Dermis blood vessel endothelial cell (primary cell): Measurements from ENCODE around the gene ST8SIA4. TPM values are rescaled to one million over a fixed set of nuclear protein-coding genes. Genes with fewer than 3 reads are reported as not detected.
A peak's percentile ranks its signal among the peaks of the same experiment; 100 is the strongest.

Source experiments
- DNase-seq: peaks from one replicate; pipeline ENCODE4 v3.0.0; 2010
- total RNA-seq: library from RNA; depleted of rRNA; stranded (reverse); fragments of >200 nt; gene quantifications from 2 replicates; pipeline ENCODE4 v1.2.3, GENCODE V29; 2014

The ST8SIA4 gene, protein sequence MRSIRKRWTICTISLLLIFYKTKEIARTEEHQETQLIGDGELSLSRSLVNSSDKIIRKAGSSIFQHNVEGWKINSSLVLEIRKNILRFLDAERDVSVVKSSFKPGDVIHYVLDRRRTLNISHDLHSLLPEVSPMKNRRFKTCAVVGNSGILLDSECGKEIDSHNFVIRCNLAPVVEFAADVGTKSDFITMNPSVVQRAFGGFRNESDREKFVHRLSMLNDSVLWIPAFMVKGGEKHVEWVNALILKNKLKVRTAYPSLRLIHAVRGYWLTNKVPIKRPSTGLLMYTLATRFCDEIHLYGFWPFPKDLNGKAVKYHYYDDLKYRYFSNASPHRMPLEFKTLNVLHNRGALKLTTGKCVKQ
- total RNA-seq = 3.1 and 4.3 TPM in 2 replicates

DNA sequence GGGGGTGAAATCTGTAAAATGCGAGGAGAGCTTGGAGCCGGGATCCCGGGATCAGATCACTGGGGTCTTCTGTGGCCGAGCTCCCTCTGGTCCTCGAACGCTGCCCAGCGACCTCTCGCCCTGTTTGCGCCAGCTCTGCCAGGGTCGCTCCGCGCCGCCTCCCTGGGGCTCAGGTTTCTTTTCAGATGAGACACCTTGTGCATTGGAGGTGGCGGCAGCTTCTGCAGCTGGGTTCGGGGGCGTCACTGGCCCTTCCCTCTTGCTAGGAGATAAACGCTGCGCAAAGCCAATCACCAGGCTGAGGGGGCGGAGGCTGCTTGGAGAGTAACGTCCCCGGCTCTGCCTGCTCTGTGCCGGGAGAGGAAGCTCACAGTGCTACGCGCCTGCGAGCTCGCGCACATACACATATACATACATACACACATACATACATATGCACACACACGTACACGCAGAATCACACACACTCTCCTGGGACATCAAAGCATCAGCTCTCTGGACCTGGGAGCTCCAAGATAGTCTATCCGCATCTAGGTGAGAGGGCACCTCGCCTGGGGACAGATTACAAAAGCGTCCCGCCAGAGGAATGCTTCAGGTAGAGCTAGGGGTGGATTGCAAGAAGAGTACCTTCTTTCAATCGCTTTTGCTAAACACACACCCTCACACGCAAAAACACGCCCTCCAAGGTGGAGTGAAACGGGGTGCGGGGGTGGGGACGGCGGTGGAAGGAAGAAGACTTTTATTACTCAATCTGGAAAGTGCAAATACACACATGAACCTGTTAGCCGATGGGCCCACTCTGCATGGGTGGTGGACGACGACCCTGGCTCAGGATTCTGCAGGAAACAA is at the start of gene ST8SIA4:
Gene ST8SIA4 (minus strand): TSS at position 244 of the 849 bp plus-strand sequence. CDS start 327 bp downstream, outside the sequence.
- DNase-seq = peak; percentile 84

DNA sequence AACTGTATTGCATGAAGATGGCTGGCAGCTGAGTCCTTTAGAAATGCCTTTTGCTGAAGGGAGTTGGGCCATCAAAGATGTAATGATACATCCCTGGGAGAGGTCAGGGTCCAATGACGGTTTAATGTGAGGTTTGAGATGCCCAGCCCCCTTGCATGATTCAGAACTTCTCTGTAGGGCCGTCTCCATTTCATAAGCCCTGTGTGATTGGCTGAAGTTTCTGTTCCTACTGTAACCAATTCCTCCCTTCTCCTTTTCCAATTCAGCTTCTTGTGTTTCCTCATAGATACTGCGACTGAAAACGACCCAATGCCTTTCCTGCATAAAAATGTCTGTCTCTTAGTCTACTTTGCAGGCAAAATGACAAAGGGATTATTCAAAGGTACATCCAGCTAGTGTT is 47.9 kb upstream of the ST8SIA4 start:
- no peak for DNase-seq

DNA sequence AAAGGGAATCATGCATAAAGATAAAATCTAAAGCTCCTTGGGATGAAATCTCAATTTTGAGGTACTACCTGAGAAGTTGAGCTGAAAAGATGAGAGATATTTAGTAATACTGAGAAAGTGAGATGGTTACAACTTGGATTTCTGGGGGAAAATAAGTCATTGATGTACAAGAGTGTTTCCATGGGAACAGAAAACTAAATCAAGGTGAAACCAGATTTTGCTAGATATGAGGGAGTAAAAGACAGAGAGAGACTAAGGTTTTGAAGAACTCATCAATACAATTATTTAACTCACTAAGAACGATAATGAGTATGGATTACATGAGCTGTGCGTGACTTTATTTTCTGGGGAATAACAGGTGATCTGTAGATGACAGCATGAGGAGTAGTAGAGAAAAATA is 10.2 kb upstream of the ST8SIA4 start:
- DNase-seq = no peak

DNA sequence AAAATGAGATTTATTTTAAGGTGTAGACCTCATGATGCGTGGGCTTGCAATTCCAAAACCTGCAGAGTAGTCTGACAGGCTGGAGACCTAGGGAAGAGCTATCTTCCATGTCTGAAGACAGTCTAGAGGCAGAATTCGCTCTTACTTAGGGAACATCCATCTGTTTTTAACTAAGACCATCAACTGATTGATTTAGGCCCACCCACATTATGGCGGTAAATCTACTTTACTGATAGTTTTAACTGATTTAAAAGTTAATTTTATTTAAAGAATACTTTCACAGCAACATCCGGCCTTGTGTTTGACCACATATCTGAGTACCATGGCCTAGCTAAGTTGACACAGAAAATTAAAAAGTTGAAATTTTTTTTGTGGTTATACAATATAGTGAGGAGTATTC is 6.0 kb upstream of the ST8SIA4 start:
- DNase-seq = no peak

DNA sequence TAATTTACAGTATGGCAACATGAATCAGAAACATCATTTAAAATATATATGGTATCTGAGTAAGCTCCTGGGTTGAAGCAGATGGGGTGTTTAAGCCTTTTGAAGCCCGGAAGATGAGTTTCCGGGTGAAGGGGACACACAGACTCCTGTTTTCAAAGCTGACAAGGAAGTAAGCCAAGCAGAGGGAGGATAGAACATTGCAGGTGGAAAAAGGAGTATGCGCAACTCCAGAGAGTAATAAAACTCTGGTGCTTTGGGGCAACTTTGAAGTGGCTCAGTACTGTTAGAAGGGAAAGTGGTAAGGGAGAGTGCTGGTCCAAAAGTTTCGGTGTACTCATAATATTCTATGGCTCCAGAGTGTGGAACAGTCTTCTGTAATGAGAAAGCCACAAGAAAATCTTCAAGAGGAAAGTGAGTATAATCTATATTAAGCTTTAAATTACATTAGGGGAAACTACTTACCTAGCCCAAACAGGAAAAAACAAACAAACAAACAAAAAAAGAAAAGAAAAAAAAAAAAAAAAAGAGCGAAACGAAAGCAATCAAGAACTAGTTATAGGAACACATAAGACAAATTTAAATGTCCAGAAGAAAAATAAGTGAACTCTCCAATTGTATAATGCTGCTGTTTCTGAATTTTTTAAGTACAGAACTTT is 2.3 kb upstream of the ST8SIA4 start:
- no peak for DNase-seq

DNA sequence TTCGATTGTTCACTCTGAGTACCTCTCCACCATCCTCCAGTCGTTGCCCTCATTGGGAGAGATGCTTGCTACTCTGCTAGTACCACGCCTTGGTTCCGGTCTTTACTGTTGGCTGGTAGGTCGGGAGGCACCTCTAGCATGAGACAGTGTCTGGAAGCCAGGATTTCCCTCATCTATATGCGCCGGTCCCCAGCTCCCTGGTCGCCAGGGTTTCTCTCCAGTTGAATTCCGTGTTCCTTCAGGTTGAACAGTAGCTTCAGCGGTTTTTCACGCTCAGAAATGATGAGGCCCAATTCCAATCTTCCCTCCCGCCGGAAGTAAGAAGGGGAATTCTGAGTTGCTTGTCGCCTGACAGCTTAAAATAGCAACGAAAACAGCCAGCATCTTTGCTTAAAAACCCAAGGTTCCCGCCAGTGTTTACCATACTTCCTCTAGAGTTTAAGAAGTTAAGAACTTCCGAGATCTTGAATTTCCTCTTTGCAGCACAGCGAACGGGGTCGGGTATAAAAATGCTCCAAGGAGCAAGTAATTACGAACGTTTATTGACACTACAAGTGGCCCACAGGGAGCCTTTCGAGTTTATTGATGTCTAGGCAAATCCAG is 1.3 kb upstream of the ST8SIA4 start:
- DNase-seq = peak; percentile 9

DNA sequence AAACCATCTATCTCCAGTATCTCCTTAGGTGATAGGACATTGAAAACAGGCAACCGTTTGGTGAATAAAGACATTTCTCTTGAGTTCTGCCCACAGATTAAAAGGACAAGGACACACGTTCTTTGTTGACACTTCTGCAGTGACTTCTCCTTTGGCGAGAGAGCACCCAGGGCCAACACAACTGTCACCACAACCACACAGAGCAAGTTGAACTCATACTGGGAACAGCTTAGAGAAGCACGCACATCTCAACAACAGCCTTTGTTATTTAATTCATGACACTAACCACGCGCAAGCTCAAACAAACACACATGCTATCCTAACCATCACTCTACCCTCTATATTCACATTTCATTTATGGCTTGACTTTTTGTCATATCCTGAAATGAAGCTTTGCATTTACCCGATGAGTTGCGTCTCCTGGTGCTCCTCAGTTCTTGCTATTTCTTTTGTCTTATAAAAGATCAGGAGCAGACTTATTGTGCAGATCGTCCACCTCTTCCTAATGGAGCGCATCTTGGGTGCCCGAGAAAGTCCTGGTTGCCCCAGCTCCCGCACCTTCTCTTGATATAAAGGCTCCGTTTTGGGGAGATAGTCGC is 543 bp downstream of the ST8SIA4 start:
- DNase-seq = peak; percentile 42

DNA sequence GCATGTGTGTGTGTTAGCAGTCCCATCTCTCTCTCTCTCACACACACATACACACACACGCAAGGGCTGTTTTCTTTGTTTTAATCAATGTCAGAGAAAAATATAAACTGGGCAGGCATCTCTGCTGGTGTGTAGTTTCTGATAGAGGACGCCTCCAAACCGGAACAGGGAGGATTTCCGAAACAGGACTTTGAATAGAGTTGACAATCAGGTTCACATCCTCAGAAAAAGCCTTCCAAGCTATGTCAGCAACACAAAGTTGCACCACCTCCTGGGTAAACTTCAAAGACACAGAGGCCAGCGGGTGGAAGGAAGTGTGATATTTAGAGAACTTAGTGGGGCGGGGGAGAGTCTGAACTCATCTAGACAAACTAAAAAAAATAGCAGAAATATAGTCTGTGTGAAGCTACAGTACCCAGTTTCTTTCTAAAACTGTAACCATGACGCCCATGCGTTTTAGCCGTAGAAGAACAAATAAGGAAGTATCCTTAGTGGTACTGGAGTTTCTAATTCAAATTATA is 1.2 kb downstream of the ST8SIA4 start:
- peak; percentile 85 for DNase-seq

DNA sequence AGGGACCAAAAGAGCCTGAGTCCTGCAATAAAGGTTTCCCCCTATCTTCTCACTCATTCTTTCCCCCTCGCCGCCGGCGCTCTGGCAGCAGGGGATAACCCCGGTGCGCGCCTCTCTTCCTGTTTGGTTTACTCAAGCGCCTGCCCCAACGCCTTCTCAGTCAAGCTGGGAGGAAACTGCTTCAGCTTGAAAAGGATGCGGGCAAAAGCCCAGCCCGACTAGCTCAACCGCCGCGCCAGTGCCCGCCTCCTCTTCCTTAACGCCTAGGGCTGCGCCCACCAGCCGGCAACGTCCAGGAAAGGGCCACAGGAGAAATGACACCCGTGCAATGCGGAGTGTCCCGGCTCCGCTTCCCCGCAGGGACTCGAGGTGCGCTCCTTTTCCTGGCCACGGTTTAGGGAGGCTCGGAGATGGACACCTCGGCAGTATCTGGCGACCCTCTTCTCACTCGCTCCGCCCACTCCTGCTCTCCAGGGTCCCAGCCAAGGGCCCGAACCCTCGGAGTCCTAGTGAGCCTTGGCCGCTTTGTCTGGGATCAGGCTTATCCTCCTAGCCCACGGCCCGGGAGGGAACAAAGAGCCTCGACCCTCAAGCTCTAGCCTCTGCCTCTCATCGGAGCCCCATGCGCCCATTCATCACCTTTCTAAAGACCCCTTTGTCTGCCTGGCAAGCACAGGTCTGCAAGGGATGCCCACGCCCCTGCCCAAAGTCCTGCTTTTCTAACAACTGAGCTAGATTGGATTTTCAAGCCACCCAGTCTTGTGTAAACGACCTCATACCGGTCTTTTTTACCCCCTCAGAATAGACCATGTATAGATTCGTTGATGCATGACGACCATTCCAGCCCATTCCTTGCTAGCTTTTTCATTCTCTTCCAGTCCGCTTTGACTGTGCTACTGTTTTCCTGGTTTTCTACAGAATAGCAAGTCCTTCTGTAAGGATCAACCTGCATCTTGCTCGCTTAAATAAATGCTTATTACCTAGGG is 2.0 kb downstream of the ST8SIA4 start:
- peak; percentile 84 for DNase-seq

DNA sequence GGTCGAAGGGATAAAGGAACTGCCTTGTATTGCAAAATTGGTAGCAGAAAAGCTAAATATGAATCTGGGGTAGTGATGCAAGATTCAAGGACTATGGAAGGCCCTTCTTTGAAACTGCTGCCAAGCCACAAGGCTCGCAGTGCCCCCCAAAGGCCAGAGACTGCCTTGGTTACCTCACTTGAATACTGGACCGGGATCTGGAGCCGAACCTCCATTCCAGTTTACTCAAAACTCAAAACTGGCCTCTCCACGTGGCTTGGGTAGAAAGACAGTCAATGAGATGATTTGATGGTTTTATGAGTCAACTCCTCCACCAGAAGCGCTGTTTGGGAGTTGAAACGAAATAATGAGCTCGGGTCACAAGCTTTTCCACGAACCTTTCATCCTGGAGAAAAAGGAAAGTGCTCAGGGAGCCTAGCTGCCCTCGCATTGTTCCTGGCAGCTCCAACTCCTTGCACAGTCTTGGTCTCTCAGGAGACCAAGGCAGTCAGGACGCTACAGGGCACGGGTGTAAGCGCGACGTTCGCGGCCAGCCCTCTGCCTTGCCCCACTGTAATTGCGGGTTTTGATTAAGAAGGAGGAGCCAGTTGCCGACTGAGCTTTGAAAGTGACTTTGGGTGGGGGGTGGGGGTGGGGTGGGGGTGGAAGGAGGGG is 2.8 kb downstream of the ST8SIA4 start:
- peak; percentile 77 for DNase-seq

DNA sequence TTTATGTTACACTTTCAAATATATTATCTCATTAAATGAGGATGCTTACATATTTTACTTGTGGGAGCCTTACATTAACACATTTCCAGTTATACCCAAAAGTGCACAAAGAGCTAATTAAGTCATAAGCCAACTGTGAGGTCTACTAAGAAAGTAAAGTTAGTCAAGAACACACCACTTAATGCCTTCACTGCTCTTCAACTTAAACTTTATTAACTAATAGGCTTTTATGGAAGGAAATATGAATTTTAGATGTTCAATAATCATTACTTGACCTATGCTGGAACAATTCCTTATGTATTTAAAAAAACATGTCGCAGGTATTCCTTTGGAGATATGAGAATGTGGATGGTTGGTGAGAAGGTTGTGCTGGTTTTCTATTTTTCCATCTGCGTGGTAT is 3.4 kb downstream of the ST8SIA4 start:
- no peak for DNase-seq

DNA sequence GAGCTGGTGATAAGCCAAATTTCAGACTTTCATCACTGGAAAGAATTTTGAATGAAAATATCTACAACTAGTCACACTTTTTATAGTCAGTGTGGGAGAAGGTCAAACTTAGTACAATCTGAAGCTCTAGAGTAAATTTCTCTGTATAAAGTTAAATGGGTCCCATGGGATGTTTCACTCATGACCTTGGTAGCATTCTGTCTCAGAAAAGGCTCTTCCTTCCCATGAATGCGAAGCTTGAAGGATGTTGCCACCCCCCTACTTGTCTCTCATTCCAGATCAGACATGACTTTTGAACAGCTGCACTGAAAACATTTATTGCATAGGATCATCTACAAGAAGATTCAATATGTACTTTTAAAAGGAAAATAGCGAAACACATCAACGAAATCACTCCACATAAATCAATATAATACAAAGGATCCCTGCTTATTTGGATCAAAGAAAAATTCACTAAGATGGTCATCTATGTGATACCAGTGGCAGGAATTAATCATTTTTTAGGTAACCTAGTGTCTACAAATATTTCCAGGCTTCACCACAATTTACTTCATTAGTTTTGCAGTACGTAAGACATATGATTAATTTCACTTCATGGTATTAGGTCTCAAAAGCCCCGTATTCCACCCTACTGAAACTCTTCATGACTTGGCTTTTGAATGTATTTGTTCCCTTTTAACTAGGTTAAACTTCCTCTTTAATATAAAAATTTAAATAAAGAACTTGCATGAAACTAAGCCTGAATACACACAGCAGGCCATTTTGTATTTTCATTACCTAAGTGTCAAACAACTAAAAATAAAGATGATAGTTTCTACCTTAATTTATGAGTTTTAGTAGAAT is 4.4 kb downstream of the ST8SIA4 start:
- no peak for DNase-seq

DNA sequence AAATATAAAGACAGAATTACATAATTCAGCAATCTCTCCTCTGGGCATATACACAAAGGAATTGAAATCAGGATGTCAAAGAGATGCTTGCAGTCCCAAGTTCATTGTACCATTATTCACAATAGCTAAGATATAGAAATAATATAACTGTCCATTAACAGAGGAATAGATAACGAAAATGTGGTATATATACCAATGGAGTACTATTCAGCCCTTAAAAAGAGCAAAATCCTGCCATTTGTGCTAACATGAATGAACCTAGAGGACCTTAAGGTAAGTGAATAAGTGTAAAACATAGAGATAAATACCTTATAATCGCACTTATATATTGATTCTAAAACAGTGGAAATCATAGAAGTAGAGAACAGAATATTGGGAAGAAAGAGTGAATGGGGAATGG is 7.0 kb downstream of the ST8SIA4 start:
- DNase-seq = no peak

DNA sequence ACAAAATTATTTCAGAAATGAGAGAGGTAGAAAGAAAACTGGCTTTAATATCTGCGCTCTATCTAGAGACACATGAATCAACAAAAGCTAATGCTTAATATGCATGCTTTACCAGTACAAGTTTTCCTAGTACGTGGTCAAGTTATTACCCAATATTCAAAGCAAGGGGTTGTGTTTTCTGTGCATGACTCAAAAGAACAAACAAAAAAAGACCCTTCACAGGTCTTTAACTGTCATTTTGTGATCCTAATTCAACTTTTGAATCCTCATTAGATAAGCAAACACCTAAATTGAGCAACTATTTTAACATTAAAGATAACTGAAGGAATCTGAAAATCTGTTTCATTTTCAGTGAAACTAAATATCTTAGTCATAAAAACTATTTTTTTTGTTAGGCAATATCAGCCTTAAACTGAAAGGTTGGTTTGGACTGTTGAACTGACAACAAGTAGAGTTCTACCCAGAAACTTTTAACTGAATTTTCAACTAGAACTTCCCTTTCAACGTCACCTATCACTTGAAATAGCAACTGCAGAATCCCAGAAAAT is 12.5 kb downstream of the ST8SIA4 start:
- no peak for DNase-seq

DNA sequence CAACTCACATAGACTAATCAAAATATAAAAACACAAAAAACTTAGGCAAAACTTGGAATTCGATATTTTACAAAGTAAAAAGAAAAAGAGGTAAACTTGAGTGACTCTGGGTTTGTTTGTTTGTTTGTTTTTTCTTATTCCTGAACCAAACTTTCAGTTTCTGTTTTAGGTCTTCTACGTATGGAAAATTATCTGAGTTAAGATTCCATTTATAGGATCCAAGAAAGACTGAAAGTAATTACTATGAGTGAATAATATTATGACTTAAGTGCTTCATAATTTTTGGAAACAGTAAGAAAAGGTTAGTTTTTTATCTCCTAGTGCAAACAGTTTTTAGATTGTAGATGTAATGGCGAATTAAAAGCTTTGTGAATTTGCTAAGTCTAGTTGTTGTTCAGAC is 13.2 kb downstream of the ST8SIA4 start:
- no peak for DNase-seq

DNA sequence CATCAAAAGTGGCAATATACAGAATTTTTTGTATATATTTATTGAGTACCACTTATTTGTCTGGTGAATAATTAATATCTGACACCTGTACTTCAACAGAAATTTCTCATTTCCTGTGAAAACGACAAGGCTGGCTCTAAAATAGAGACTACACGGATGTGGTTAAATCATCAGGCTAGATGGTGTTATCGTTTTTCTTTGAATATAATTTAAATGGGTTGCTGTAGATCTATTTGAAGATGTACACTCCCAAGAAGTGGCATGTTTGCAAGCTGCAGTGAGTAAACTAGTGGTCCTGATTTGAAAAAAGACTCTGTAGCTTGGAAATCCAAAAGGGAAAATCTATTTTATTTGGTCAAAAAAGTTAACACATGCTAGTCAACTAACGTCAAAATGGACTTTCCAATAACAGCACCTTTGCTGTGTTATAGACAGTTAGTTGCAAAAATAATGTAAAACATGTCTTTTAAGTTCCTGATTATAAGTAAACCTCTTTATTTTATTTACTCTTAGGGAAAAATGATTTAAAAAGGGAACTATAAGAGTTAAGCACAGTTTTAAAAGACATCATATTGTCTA is 13.8 kb downstream of the ST8SIA4 start:
- DNase-seq = no peak

DNA sequence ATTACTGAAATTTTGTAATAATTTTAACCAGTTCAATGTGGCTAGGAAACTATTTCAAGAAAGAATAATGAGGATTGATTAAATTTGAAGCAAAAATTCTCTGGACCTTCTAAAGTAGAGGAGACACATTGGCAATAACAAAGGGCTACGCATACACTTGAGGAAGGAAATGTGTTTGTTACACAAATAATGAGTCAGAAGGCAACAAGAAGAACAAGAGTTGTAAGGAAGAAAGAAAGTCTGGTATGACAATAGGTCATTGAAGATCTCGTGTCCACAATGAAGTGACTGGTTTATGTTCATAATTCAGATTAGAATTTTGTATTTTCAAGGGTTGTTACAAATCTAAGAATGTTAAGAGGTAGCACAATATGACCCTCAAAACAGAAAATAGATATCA is 25.8 kb downstream of the ST8SIA4 start:
- DNase-seq = peak; percentile 75

DNA sequence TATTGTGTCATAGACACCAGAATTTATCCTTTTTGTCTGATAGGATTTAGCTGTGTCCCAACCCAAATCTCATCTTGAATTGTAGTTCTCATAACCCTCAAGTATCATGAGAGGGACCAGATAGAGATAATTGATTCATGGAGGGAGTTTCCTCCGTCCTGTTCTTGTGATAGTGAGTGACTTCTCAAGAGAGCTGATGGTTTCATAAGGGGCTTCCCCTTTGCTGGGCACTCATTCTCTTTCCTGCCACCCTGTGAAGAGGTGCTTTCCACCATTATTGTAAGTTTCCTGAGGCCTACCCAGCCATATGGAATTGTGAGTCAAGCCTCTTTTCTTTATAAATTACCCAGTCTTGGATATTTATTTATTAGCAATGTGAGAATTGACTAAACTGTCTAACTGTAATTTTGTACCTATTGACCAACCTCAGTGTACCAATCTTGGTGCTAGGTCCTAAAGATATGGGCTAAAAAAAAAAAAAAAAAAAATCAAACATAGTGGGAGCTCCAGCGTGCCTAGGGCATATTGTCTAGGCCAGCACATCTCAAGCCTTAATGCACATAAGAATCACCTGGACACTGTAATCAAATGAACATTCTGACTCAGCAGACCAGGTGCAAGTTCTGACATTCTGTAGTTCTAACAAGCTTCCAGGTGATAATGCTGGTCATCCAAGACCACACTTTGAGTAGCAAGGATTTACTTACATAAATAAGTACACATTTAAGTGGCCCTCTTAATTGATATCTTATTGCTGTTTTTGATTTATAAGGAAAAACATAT is 30.5 kb downstream of the ST8SIA4 start:
- DNase-seq = no peak
